Measurements from ENCODE around the gene KIF3A.

The KIF3A gene

DNA sequence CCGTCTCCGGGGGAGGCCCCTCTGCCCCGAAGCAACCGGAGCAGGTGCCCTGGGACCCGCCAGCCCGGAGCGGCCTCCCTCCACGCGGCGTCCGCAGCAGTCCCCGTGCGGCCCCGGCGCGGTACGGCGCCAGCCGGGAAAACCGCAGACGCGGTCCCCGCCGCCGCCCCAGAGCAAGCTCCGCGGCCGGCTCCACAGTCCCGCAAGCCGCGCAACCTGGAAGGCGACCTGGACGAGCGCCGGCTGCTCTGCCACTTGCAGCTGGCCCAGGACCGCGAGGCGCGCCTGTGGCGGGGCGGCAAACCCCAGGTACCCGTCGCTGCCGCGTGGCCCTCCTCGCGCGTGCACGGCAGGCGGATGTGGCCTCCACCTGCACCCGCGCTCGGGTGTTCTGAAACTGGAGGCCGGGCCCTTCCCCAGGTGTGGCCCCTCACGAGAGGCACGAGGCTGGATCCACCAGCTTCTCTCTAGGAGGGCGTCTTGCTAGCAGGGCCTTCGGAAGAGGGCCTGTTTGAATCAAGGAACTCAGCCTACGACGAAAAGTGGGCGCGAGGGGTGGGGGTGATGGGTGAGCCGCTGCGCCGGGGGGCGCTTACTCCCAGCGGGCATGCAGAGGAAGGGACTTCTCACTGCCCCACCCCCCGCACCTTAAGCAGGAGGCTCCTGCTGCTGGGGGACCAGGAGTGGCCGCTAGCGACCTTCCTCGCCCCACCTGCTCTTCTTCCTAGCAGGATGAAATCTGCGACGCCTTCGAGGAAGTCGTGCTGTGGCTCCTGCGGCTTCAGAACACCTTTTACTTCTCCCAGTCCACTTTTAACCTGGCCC, 10.5 kb upstream of the KIF3A start:
- Histone ChIP-seq H3K27me3 (replicated peaks; ENCODE audit: insufficient read depth, low read length) (no peaks in the 10 kb centered on the region; the same call in 1 of the 2 replicates), H4K20me1 (ENCODE audit: insufficient read depth, low read length) (no peaks in the 10 kb centered on the region; the same call in 1 of the 2 replicates), H2AFZ (ENCODE audit: low read length) (peak overlapping the region; percentile 14; the same call in 1 of the 2 replicates), H3K9me3 (replicated peaks; ENCODE audit: insufficient read depth, low read length) (no peaks in the 10 kb centered on the region), H3K36me3 (replicated peaks; ENCODE audit: insufficient read depth, low read length) (no peaks in the 10 kb centered on the region), H3F3A (ENCODE audit: insufficient read depth, low read length) (no peaks in the 10 kb centered on the region), H3K9me2 (replicated peaks; ENCODE audit: insufficient read depth, low read length) (no peaks in the 10 kb centered on the region), H3K4me3 (ENCODE audit: low read length) (peak overlapping the region; percentile 41; the same call in 1 of the 2 replicates), H3K4me1 (ENCODE audit: low read length) (peaks cover 4% of the 10 kb centered on the region; the same call in 1 of the 2 replicates), H3K79me2 (ENCODE audit: low read length) (no peaks in the 10 kb centered on the region), H3K9ac (ENCODE audit: low read length) (peak overlapping the region; percentile 4; the same call in 1 of the 2 replicates), H3K27ac (ENCODE audit: low read length) (no peak overlapping the region), H3K4me2 (ENCODE audit: low read depth, low read length) (peak overlapping the region; percentile 79; the same call in 1 of the 2 replicates)
- no peak for DNase-seq
- TF ChIP-seq EZH2phosphoT487 (IDR thresholded peaks at IDR 0.05; ENCODE audit: low read length) (no peak), EZH2 (optimal IDR thresholded peaks at IDR 0.05; ENCODE audit: low read depth, low read length) (no peak)
- TF ChIP-seq, protein P1, sequence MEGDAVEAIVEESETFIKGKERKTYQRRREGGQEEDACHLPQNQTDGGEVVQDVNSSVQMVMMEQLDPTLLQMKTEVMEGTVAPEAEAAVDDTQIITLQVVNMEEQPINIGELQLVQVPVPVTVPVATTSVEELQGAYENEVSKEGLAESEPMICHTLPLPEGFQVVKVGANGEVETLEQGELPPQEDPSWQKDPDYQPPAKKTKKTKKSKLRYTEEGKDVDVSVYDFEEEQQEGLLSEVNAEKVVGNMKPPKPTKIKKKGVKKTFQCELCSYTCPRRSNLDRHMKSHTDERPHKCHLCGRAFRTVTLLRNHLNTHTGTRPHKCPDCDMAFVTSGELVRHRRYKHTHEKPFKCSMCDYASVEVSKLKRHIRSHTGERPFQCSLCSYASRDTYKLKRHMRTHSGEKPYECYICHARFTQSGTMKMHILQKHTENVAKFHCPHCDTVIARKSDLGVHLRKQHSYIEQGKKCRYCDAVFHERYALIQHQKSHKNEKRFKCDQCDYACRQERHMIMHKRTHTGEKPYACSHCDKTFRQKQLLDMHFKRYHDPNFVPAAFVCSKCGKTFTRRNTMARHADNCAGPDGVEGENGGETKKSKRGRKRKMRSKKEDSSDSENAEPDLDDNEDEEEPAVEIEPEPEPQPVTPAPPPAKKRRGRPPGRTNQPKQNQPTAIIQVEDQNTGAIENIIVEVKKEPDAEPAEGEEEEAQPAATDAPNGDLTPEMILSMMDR (IDR thresholded peaks at IDR 0.05; ENCODE audit: low read length), result no peak

DNA sequence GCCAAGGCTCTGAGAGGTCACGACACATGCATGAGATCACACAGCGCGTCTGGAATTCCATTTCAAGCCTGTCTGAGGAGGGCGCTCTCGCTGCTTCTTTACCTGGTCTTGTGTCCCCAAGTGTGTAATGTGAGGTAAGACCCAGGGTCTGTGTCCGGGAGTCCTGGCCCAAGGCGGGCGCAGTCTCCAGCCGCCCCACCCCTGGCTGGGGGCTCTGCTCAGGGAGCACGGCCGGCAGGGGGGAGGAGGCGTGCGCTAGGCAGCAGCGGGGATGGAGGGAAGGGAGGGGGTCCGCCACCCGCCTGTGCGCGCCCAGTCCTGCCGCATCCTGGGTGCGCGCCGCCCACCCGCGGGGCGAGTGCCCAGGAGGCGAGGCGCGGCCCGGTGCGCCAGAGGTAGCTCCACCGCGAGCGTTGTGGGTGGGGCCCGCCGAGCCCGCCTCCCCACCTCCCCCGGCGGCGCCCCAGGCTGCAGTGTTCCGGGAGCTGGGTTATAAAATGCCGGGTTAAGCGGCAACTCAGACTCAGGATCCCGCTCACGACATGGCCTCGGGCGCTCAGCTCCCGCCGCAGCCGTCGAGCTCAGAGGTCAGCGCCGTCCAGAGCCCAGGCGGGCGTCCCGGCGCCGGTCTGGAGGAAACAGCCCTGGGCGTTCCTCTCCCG, 9.7 kb upstream of the KIF3A start, which contains the start of gene CCNI2:
Gene CCNI2, plus strand, starts transcription at position 473 of the 662 bp plus-strand sequence. Its CDS starts 70 bp downstream, at position 543.
- no peaks in the 10 kb centered on the region for H3K9me3 ChIP-seq (replicated peaks; ENCODE audit: insufficient read depth, low read length)
- no peak for TF ChIP-seq EZH2phosphoT487 (IDR thresholded peaks at IDR 0.05; ENCODE audit: low read length)
- no peak for TF ChIP-seq EZH2 (optimal IDR thresholded peaks at IDR 0.05; ENCODE audit: low read depth, low read length)
- TF ChIP-seq, protein P1 (IDR thresholded peaks at IDR 0.05; ENCODE audit: low read length), result peak; percentile 28; the same call in 1 of the 2 replicates
- H3K9me2 ChIP-seq (replicated peaks; ENCODE audit: insufficient read depth, low read length), result no peaks in the 10 kb centered on the region
- H3K27ac ChIP-seq (ENCODE audit: low read length), result no peak within 1 kb of the TSS
- H4K20me1 ChIP-seq (ENCODE audit: insufficient read depth, low read length), result no peaks in the 10 kb centered on the region; the same call in 1 of the 2 replicates
- H3K4me3 ChIP-seq (ENCODE audit: low read length), result peak within 1 kb of the TSS; percentile 41
- H3K36me3 ChIP-seq (replicated peaks; ENCODE audit: insufficient read depth, low read length), result no peaks in the 10 kb centered on the region
- peak within 1 kb of the TSS; percentile 4; the same call in 1 of the 2 replicates for H3K9ac ChIP-seq (ENCODE audit: low read length)
- no peaks in the 10 kb centered on the region for H3K79me2 ChIP-seq (ENCODE audit: low read length)
- DNase-seq, result no peak
- no peaks in the 10 kb centered on the region for H3F3A ChIP-seq (ENCODE audit: insufficient read depth, low read length)
- peak within 1 kb of the TSS; percentile 14; the same call in 1 of the 2 replicates for H2AFZ ChIP-seq (ENCODE audit: low read length)
- no peaks in the 10 kb centered on the region; the same call in 1 of the 2 replicates for H3K27me3 ChIP-seq (replicated peaks; ENCODE audit: insufficient read depth, low read length)
- peak within 1 kb of the TSS; percentile 79 for H3K4me2 ChIP-seq (ENCODE audit: low read depth, low read length)
- H3K4me1 ChIP-seq (ENCODE audit: low read length), result peaks cover 4% of the 10 kb centered on the region; the same call in 1 of the 2 replicates

DNA sequence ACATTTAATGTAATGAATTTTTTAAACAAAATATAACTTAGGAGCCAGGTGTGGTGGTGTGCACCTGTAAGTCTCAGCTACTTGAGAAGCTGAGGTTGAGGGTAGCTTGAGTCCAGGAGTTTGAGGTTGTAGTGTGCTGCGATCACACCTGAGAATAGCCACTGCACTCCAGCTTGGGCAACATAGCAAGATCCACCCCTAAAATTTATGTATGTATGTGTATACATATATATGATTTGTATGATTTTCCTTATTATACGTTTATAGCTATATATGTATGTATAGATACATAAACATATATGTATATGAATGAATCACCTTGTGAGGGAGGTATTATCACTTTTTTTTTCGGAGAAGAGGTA, 9.2 kb upstream of the KIF3A start:
- Histone ChIP-seq H3K9me3 (replicated peaks; ENCODE audit: insufficient read depth, low read length) (no peaks in the 10 kb centered on the region), H3K4me1 (ENCODE audit: low read length) (peaks cover 4% of the 10 kb centered on the region; the same call in 1 of the 2 replicates), H3F3A (ENCODE audit: insufficient read depth, low read length) (no peaks in the 10 kb centered on the region), H4K20me1 (ENCODE audit: insufficient read depth, low read length) (no peaks in the 10 kb centered on the region; the same call in 1 of the 2 replicates), H3K4me3 (ENCODE audit: low read length) (peak overlapping the region; percentile 41), H3K4me2 (ENCODE audit: low read depth, low read length) (peak overlapping the region; percentile 79), H2AFZ (ENCODE audit: low read length) (0 out of 2 replicates have a peak overlapping the region, but pooled peaks have one; percentile 14), H3K79me2 (ENCODE audit: low read length) (no peaks in the 10 kb centered on the region), H3K9me2 (replicated peaks; ENCODE audit: insufficient read depth, low read length) (no peaks in the 10 kb centered on the region), H3K27ac (ENCODE audit: low read length) (no peak overlapping the region), H3K9ac (ENCODE audit: low read length) (no peak overlapping the region; the same call in 1 of the 2 replicates), H3K27me3 (replicated peaks; ENCODE audit: insufficient read depth, low read length) (no peaks in the 10 kb centered on the region; the same call in 1 of the 2 replicates), H3K36me3 (replicated peaks; ENCODE audit: insufficient read depth, low read length) (no peaks in the 10 kb centered on the region)
- no peak for DNase-seq
- no peak for TF ChIP-seq EZH2 (optimal IDR thresholded peaks at IDR 0.05; ENCODE audit: low read depth, low read length)
- TF ChIP-seq, protein P1 (IDR thresholded peaks at IDR 0.05; ENCODE audit: low read length), result no peak
- TF ChIP-seq EZH2phosphoT487 (IDR thresholded peaks at IDR 0.05; ENCODE audit: low read length), result no peak

All from MM.1S (cell line).